Adipocyte (in vitro differentiated cells): ENCODE results near the gene BACH2.
"Not testable (repeated sequence)": the region's sequence is repeated elsewhere in the genome, so short reads cannot be mapped to it uniquely, and the experiment has no call there.

ENCODE experiments used
- DNase-seq: peaks from one replicate; pipeline ENCODE4 v3.0.0-alpha.2; 2015; ENCODE audit warnings: low read depth
- H3K27me3 ChIP-seq: replicated peaks from 2 replicates; pipeline ENCODE4 v1.7.0; 2013; ENCODE audit warnings: mild to moderate bottlenecking, low read length, moderate library complexity; ENCODE audit not compliant: control insufficient read depth, insufficient read depth
- H3K36me3 ChIP-seq: 2 replicates; pipeline ENCODE4 v1.7.0; 2013; ENCODE audit warnings: low read length, mild to moderate bottlenecking, moderate library complexity; ENCODE audit not compliant: control insufficient read depth, insufficient read depth, severe bottlenecking
- H3K4me1 ChIP-seq: 2 replicates; pipeline ENCODE4 v1.7.0; 2013; ENCODE audit warnings: mild to moderate bottlenecking, low read length, moderate library complexity; ENCODE audit not compliant: control insufficient read depth, insufficient read depth
- H3K4me3 ChIP-seq: 2 replicates; pipeline ENCODE4 v1.7.0; 2013; ENCODE audit warnings: mild to moderate bottlenecking, low read length, moderate library complexity
- H3K9ac ChIP-seq: 2 replicates; pipeline ENCODE4 v1.7.0; 2013; ENCODE audit warnings: mild to moderate bottlenecking, low read length, moderate library complexity
- H3K9me3 ChIP-seq: 2 replicates; pipeline ENCODE4 v1.7.0; 2013; ENCODE audit warnings: mild to moderate bottlenecking, low read length, moderate library complexity; ENCODE audit not compliant: control insufficient read depth

The BACH2 gene

DNA sequence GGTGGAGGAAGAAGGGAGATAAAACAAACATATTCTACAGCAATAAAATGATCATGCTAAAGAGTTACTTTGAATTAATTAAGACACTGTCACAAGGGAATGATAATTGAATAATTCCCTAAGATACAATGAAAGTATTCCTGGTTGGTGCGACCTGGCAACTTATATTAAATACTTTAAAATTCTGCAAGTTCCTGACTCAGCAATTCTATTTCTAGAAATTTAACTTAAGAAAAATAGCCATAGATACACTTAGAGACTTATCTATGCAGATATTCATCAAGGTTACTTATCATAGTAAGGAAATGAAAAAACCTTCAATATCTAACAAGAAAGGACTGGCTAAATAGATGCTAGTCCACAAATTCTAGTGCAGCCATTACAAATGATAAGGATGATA lies 156.0 kb downstream of the BACH2 start:
- no peak overlapping the region for H3K4me3 ChIP-seq
- no peaks in the 10 kb centered on the region for H3K27me3 ChIP-seq
- no peak overlapping the region for H3K9ac ChIP-seq
- H3K4me1 ChIP-seq = peaks cover 13% of the 10 kb centered on the region
- H3K9me3 ChIP-seq = no peaks in the 10 kb centered on the region
- DNase-seq = no peak
- no peaks in the 10 kb centered on the region for H3K36me3 ChIP-seq

DNA sequence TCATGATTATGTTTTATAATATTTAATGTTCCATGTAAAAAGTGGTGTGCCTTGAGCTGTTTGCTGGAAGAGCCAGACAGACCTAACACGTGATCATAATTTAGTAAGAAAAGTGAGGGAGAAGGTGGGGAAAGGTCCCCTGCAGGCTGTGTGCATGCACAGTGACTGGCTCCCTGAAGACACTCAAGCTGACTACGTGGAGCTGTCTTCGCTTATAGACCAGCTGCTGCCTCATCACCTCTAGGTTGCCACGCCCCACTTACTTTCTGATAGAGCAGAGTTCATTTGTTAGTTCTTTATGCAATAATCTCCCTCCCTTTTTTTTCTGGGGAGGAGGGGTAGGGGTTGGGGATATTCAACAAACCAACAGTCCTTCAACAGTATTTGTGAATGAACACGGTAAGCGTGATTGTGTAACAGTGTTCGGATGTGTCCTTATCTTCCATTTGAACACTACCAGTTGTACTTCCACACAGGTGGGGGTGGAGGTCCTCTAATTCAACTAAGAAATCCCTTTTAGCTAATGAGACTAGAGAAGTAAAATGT lies 157.3 kb downstream of the BACH2 start:
- DNase-seq = no peak
- Histone ChIP-seq H3K36me3 (no peaks in the 10 kb centered on the region), H3K4me1 (peaks cover 13% of the 10 kb centered on the region), H3K9me3 (no peaks in the 10 kb centered on the region), H3K9ac (no peak overlapping the region), H3K27me3 (no peaks in the 10 kb centered on the region), H3K4me3 (no peak overlapping the region)

- H3K4me3 ChIP-seq = peak overlapping the region; percentile 59
- DNase-seq = no peak
- no peaks in the 10 kb centered on the region for H3K9me3 ChIP-seq
- H3K4me1 ChIP-seq = peaks cover 17% of the 10 kb centered on the region
- no peaks in the 10 kb centered on the region for H3K36me3 ChIP-seq
- H3K27me3 ChIP-seq = no peaks in the 10 kb centered on the region
- H3K9ac ChIP-seq = no peak overlapping the region
Observed at GRCh38 chr6:90136837-90137568, 159.6 kb downstream of the BACH2 start.

GRCh38 chr6:90136176-90136575 lies 160.5 kb downstream of the BACH2 start:
- Histone ChIP-seq H3K36me3 (no peaks in the 10 kb centered on the region), H3K9me3 (no peaks in the 10 kb centered on the region), H3K27me3 (no peaks in the 10 kb centered on the region), H3K4me3 (no peak overlapping the region), H3K9ac (no peak overlapping the region), H3K4me1 (peaks cover 24% of the 10 kb centered on the region)
- DNase-seq = no peak

GRCh38 chr6:90135667-90136066 lies 161.0 kb downstream of the BACH2 start:
- Histone ChIP-seq H3K27me3 (no peaks in the 10 kb centered on the region), H3K9me3 (no peaks in the 10 kb centered on the region), H3K4me1 (peaks cover 24% of the 10 kb centered on the region), H3K4me3 (no peak overlapping the region), H3K9ac (no peak overlapping the region), H3K36me3 (no peaks in the 10 kb centered on the region)
- DNase-seq = peak; percentile 18

- H3K4me1 ChIP-seq = peaks cover 24% of the 10 kb centered on the region
- H3K9ac ChIP-seq, H3K27me3 ChIP-seq: not testable (repeated sequence)
Observed at GRCh38 chr6:90133664-90134063, 163.0 kb downstream of the BACH2 start.

GRCh38 chr6:90131614-90132423 lies 164.8 kb downstream of the BACH2 start:
- H3K36me3 ChIP-seq = no peaks in the 10 kb centered on the region
- H3K27me3 ChIP-seq = no peaks in the 10 kb centered on the region
- no peak overlapping the region for H3K4me3 ChIP-seq
- H3K9me3 ChIP-seq = no peaks in the 10 kb centered on the region
- H3K9ac ChIP-seq = no peak overlapping the region
- H3K4me1 ChIP-seq = peaks cover 11% of the 10 kb centered on the region
- peak; percentile 61 for DNase-seq

More at GRCh38 chr6:90133664-90134063, 163.0 kb downstream of the BACH2 start:
- H3K4me3 ChIP-seq, DNase-seq, H3K36me3 ChIP-seq, H3K9me3 ChIP-seq: not testable (repeated sequence)

- H3K27me3 ChIP-seq = no peaks in the 10 kb centered on the region
Observed at GRCh38 chr6:90131125-90131524, 165.5 kb downstream of the BACH2 start.

GRCh38 chr6:90128687-90129086 lies 168.0 kb downstream of the BACH2 start:
- H3K4me3 ChIP-seq, H3K9me3 ChIP-seq, H3K36me3 ChIP-seq, H3K27me3 ChIP-seq, H3K9ac ChIP-seq, DNase-seq: not testable (repeated sequence)
- H3K4me1 ChIP-seq = peaks cover 10% of the 10 kb centered on the region

More at GRCh38 chr6:90131125-90131524, 165.5 kb downstream of the BACH2 start:
- Histone ChIP-seq H3K36me3 (no peaks in the 10 kb centered on the region), H3K4me3 (no peak overlapping the region), H3K9ac (no peak overlapping the region), H3K4me1 (peaks cover 10% of the 10 kb centered on the region), H3K9me3 (no peaks in the 10 kb centered on the region)
- DNase-seq = no peak

DNA sequence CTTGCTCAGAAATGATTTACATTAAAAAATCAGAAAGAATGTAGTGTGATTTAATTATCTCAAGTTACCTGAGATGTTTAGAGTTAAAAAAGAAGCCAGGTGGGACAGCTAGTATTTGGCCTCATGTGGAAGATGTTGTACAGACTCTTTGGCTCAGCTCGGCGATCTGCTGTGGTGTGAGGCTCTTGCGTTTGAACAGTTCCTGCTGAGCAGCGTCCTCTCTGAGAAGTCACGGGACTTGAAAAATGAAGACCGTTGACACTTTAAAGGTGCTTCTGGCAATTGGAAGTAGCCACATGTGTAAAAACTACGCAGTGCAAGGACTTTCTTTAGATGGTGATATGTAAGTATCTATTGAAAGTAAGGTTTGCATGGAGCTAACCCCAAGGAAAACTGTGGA lies 169.0 kb downstream of the BACH2 start:
- Histone ChIP-seq H3K27me3 (no peaks in the 10 kb centered on the region), H3K9ac (no peak overlapping the region), H3K9me3 (no peaks in the 10 kb centered on the region), H3K4me3 (no peak overlapping the region), H3K4me1 (peaks cover 10% of the 10 kb centered on the region), H3K36me3 (no peaks in the 10 kb centered on the region)
- DNase-seq = no peak

DNA sequence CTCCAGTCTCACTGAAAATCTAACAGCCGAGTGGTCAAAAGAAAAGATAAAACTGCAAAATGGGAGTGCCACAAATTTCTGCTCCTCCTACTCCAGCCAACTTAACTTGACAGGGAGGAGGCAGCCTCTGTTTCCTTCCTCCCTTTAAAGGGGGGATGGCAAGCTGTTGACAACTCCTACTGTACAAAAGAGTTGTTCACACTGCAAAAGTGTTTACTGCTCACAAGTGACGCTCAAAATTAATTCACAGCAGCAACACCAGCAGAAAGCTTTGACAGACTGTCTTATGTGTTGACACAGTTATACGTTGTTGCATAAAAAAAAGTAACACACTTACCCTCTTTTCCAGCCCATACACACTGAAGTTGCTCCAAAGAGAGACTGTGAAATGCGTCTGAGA lies 169.8 kb downstream of the BACH2 start:
- H3K9ac ChIP-seq = no peak overlapping the region
- no peaks in the 10 kb centered on the region for H3K9me3 ChIP-seq
- no peaks in the 10 kb centered on the region for H3K27me3 ChIP-seq
- no peak overlapping the region for H3K4me3 ChIP-seq
- no peak for DNase-seq
- peaks cover 5% of the 10 kb centered on the region for H3K4me1 ChIP-seq
- H3K36me3 ChIP-seq = no peaks in the 10 kb centered on the region
